Fibroblast of the aortic adventitia (primary cell): Measurements from ENCODE around the gene CYP4F11. TPM values are rescaled to one million over a fixed set of nuclear protein-coding genes. Genes with fewer than 3 reads are reported as not detected.

Source experiments
- DNase-seq: peaks from one replicate; pipeline ENCODE4 v3.0.0-alpha.2; 2010; ENCODE audit warnings: low read depth
- H3K4me3 ChIP-seq: 2 replicates; pipeline ENCODE4 v1.5.1; 2011; ENCODE audit warnings: low read depth, mild to moderate bottlenecking, control low read depth, low read length, moderate library complexity
- CTCF ChIP-seq: IDR thresholded peaks from 2 replicates; pipeline ENCODE4 v1.5.1; 2011; ENCODE audit warnings: mild to moderate bottlenecking, low read length, control low read depth, inconsistent platforms; ENCODE audit not compliant: insufficient read depth
- total RNA-seq: library from RNA; depleted of rRNA; stranded (reverse); fragments of >200 nt; gene quantifications from 2 replicates; pipeline ENCODE4 v1.2.3, GENCODE V29; 2012; ENCODE audit warnings: low replicate concordance

The CYP4F11 gene
- total RNA-seq, 1 donor = not detected

DNA sequence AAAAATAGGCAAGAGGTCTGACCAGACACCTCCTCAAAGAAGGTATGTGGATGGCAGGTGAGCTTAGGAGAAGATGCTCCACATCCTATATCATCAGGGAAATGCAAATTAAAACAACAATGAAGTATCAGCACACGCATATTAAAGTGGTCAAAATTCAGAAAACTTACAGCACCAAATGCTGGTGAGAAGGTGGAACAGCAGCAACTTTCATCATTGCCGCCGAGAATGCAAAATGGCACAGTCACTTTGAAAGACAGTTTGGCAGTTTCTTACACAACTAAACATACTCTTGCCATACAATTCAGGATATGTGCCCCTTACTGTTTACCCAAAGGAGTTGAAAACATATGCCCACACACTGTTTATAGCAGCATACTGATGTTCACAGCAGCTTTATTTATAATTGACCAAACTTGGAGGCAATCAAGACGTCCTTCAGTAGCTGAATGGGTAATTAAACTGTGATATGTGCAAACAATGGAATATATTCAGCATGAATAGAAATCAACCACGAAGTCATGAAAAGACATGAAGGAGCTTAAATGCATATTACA, 37.0 kb upstream of the CYP4F11 start:
- no peak for TF ChIP-seq CTCF
- no peak overlapping the region for H3K4me3 ChIP-seq
- DNase-seq = no peak

DNA sequence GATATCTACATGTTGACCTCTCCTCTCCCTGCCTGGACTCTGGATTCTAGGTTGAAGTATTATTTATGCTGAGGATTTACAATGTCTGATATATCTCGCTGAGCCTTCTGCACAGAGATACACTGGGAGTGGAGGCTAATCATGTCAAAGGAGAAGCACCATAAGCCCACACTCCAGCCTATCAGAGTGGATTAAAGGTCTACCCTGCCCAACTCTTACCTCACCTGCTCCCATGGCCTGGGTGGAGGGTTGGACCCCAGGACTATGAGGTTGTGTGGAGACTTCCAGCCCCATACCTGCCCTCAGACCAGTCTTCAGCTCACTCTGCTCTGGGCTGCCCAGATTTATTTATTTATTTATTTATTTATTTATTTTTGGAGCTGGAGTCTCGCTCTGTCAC, 29.9 kb upstream of the CYP4F11 start:
- no peak for TF ChIP-seq CTCF
- H3K4me3 ChIP-seq = no peak overlapping the region
- DNase-seq = no peak

GRCh38 chr19:15962319-15962718, 28.0 kb upstream of the CYP4F11 start:
- H3K4me3 ChIP-seq = no peak overlapping the region
- no peak for TF ChIP-seq CTCF
- DNase-seq = no peak

DNA sequence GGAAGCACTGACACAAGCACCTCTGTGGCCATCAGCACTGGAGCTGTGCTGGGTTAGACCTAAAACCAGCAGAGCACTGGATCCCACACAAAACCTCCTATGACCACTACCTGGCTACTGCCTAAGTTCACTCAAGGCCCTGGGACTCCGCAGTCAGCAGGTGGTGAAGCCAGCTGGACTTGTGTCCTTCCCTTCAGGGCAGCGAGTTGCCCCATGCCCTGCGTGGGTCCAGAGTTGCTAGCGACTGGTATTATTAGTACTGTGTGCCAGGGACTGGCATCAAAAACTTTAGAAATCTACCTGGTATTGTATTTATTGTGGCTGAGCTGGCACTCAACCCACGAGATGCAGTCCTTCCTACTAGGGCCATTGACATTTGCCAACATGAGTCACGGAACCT, 20.5 kb upstream of the CYP4F11 start:
- DNase-seq = no peak
- TF ChIP-seq CTCF = no peak
- no peak overlapping the region for H3K4me3 ChIP-seq

DNA sequence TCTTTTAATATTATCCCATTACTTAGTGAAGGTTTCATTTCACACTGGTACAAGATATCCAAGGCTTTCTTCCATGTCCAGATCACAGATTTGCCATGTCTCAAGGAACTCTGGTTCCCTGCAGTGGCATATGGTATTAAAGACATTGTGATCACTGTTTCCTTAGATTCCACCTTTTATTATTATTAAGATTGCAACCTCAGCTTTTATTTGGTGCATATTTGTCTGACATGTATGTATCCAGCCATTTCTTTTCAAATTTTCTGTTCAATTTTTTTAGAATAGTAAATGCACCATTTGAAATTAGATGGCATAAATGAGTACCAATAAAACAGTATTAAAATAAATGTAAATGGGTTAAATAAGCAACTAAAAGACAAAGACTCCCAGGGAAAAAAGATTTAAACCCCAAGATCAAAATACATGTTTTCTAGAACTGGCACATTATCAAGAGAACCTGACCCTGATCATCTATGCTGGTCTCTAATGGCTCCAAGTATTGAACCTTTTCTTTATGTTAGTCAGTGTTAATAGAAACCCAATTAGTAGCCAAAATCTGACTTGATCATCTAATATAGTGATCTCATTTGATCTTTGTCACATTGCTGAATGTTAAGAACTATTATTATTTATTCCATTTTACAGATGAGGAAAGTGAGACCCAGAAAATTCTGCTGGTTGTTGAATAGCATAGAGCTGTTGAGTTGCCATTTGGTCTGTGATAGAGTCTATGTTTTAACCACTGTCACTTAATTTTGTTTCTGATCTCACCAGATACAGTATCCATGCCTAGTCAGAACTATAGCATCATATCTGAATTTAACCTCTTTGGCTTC, 14.1 kb upstream of the CYP4F11 start, which contains the start of gene OR10H4:
Gene OR10H4 (plus strand): TSS at position 786 of the 836 bp plus-strand sequence. CDS start 0 bp downstream, at position 786.
- TF ChIP-seq CTCF = no peak

GRCh38 chr19:15945301-15945700, 11.0 kb upstream of the CYP4F11 start:
- TF ChIP-seq CTCF = no peak
- H3K4me3 ChIP-seq = no peak overlapping the region
- DNase-seq = no peak

More for the DNA sequence above, 14.1 kb upstream of the CYP4F11 start, which contains the start of gene OR10H4:
- H3K4me3 ChIP-seq = no peak within 1 kb of the TSS
- no peak for DNase-seq
